ENCODE data around the gene LAMA3. TPM values are rescaled to one million over a fixed set of nuclear protein-coding genes. Genes with fewer than 3 reads are reported as not detected.

LAMA3 gene
- total and polyA plus RNA-seq, 12 donors: 0.89 to 5.3 (median 3.3) TPM

- H3K27ac ChIP-seq: no peak overlapping the region
- no peak for DNase-seq
- 95% methylated on average over 7 of the region's 7 CpGs for WGBS, 2 donors
- peaks cover 0 to 6% (median 0%) of the 10 kb centered on the region in 7 donors for H3K27me3 ChIP-seq
- ATAC-seq: no peak
- intact Hi-C loops (cut with DNase I): loop anchor here in 1 of 10 donors (10.0 kb wide), 1 partner anchor 521 kb away; no protein-coding TSS in a partner anchor
- H3K9me3 ChIP-seq: no peaks in the 10 kb centered on the region
- H3K4me1 ChIP-seq: peaks cover 0 to 21% (median 3%) of the 10 kb centered on the region in 9 donors
- H3K36me3 ChIP-seq: no peaks in the 10 kb centered on the region
- no peak overlapping the region for H3K4me3 ChIP-seq
- no peak for TF ChIP-seq CTCF (IDR thresholded peaks at IDR 0.05)
Measured at GRCh38 chr18:23725827-23726661, 36.8 kb downstream of the LAMA3 start.

- Histone ChIP-seq H3K36me3 (no peaks in the 10 kb centered on the region), H3K4me3 (no peak overlapping the region), H3K27me3 (no peaks in the 10 kb centered on the region), H3K4me1 (peaks cover 0 to 5% (median 0%) of the 10 kb centered on the region in 9 donors), H3K27ac (no peak overlapping the region), H3K9me3 (no peaks in the 10 kb centered on the region)
- DNase-seq: no peak
- WGBS, 2 donors: 98% methylated on average over 6 of the region's 6 CpGs
- no peak for ATAC-seq
- TF ChIP-seq CTCF (IDR thresholded peaks at IDR 0.05): no peak
- intact Hi-C loops (cut with DNase I): loop anchor here in 1 of 10 donors (10.0 kb wide), 1 partner anchor 523 kb away; no protein-coding TSS in a partner anchor
Measured at GRCh38 chr18:23727707-23728493, 38.6 kb downstream of the LAMA3 start.

- no peak overlapping the region for H3K4me3 ChIP-seq
- peaks cover 0 to 6% (median 0%) of the 10 kb centered on the region in 9 donors for H3K4me1 ChIP-seq
- H3K27ac ChIP-seq: no peak overlapping the region
- ATAC-seq (no peak), DNase-seq (no peak)
- no peaks in the 10 kb centered on the region for H3K9me3 ChIP-seq
- 93 to 97% methylated on average over 2 of the region's 2 CpGs for WGBS, 2 donors
- no peaks in the 10 kb centered on the region for H3K36me3 ChIP-seq
- intact Hi-C loops (cut with DNase I): loop anchor here in 1 of 10 donors (10.0 kb wide), 1 partner anchor 184 kb away; no protein-coding TSS in a partner anchor
- H3K27me3 ChIP-seq: no peaks in the 10 kb centered on the region
- TF ChIP-seq CTCF (IDR thresholded peaks at IDR 0.05): no peak
Measured at GRCh38 chr18:23730857-23731256, 41.6 kb downstream of the LAMA3 start.

- ATAC-seq (no peak), DNase-seq (no peak)
- intact Hi-C loops (cut with DNase I): loop anchor here in 1 of 10 donors (10.0 kb wide), 1 partner anchor 183 kb away; no protein-coding TSS in a partner anchor
- Histone ChIP-seq H3K27ac (no peak overlapping the region), H3K36me3 (no peaks in the 10 kb centered on the region), H3K9me3 (no peaks in the 10 kb centered on the region), H3K27me3 (peaks cover 0 to 5% (median 0%) of the 10 kb centered on the region in 7 donors), H3K4me1 (peaks cover 0 to 6% (median 0%) of the 10 kb centered on the region in 9 donors), H3K4me3 (no peak overlapping the region)
- no peak for TF ChIP-seq CTCF (IDR thresholded peaks at IDR 0.05)
- 92 to 98% methylated on average over 2 of the region's 2 CpGs for WGBS, 2 donors
Measured at GRCh38 chr18:23731861-23732260, 42.6 kb downstream of the LAMA3 start.

Measured in heart right ventricle (tissue), 16 donors.